H1 (cell line): ENCODE data around the gene GPC4. TPM values are rescaled to one million over a fixed set of nuclear protein-coding genes. Genes with fewer than 3 reads are reported as not detected.
A peak's percentile ranks its signal among the peaks of the same experiment; 100 is the strongest.

Source experiments
- CTCF ChIA-PET: fragments of 300-600 bp; sonication (Branson Sonifier 250); formaldehyde crosslinking; loops from one replicate; lab custom pipeline; 2021; ENCODE audit not compliant: partially characterized antibody; lab: Charles Lee
- POLR2A ChIA-PET: fragments of 300-600 bp; sonication (Branson Sonifier 250); formaldehyde crosslinking; loops from one replicate; lab custom pipeline; 2021; ENCODE audit warnings: inconsistent platforms; ENCODE audit not compliant: partially characterized antibody; lab: Charles Lee
- DNase-seq, 2 experiments: peaks; one replicate each; pipeline versions ENCODE4 v3.0.0 to v3.0.0-alpha.2; 2010 to 2022; ENCODE audit warnings: low spot score in 2 of 2, low read depth in 1 of 2, mixed read lengths in 1 of 2
- FAIRE-seq: peaks from 2 replicates; lab custom pipeline; 2011; peaks lifted over from hg19 to GRCh38; lab: Jason Lieb, UNC
- H2AFZ ChIP-seq: 2 replicates; pipeline ENCODE4 v1.8.1; 2012; ENCODE audit warnings: low read length, inconsistent platforms
- H2AK5ac ChIP-seq: 2 replicates; pipeline ENCODE4 v1.6.1; 2013; ENCODE audit warnings: low read depth, low read length
- H2BK120ac ChIP-seq: replicated peaks from 2 replicates; pipeline ENCODE3; 2013; ENCODE audit warnings: low read depth, low read length, inconsistent platforms
- H2BK12ac ChIP-seq: 2 replicates; pipeline ENCODE4 v1.6.1; 2013; ENCODE audit warnings: low read depth, low read length
- H2BK15ac ChIP-seq: 2 replicates; pipeline ENCODE4 v1.6.1; 2013; ENCODE audit warnings: low read length
- H2BK20ac ChIP-seq: 2 replicates; pipeline ENCODE4 v1.6.1; 2013; ENCODE audit warnings: low read length
- H2BK5ac ChIP-seq: 2 replicates; pipeline ENCODE4 v1.6.1; 2013; ENCODE audit warnings: low read depth, low read length
- H3K14ac ChIP-seq: 2 replicates; pipeline ENCODE4 v1.6.1; 2013; ENCODE audit warnings: inconsistent platforms; ENCODE audit not compliant: insufficient read length
- H3K18ac ChIP-seq: 2 replicates; pipeline ENCODE4 v1.6.1; 2013; ENCODE audit warnings: low read length; ENCODE audit errors: extremely low read depth
- H3K23ac ChIP-seq: 2 replicates; pipeline ENCODE4 v1.6.1; 2013; ENCODE audit warnings: inconsistent platforms; ENCODE audit not compliant: insufficient read length
- H3K23me2 ChIP-seq: 2 replicates; pipeline ENCODE4 v1.6.1; 2013; ENCODE audit warnings: low read depth, low read length
- H3K27ac ChIP-seq: 2 replicates; pipeline ENCODE4 v1.6.1; 2011; ENCODE audit warnings: low read depth, low read length, inconsistent platforms
- H3K27me3 ChIP-seq, 4 experiments: replicated peaks in 1 of 4; 1 replicate in 1 of 4; 2 replicates in 3 of 4; pipeline versions ENCODE4 v1.6.1 to v1.8.1; 2011 to 2013; ENCODE audit warnings: low read length in 3 of 4, mild to moderate bottlenecking in 3 of 4, inconsistent platforms in 2 of 4, mixed read lengths in 2 of 4, moderate library complexity in 1 of 4; ENCODE audit not compliant: control insufficient read depth in 3 of 4, insufficient read depth in 3 of 4; ENCODE audit errors: extremely low read depth in 1 of 4
- H3K36me3 ChIP-seq, 4 experiments: 2 replicates each; pipeline versions ENCODE4 v1.6.1 to v1.8.1; 2011 to 2013; ENCODE audit warnings: mild to moderate bottlenecking in 4 of 4, low read length in 3 of 4, moderate library complexity in 2 of 4, control low read depth in 1 of 4, inconsistent platforms in 1 of 4; ENCODE audit not compliant: insufficient read depth in 4 of 4, control insufficient read depth in 2 of 4
- H3K4ac ChIP-seq: replicated peaks from 2 replicates; pipeline ENCODE3; 2013; ENCODE audit warnings: low read length, low read depth, mixed read lengths, inconsistent platforms; ENCODE audit not compliant: insufficient read length
- H3K4me1 ChIP-seq, 4 experiments: replicated peaks in 1 of 4; 1 replicate in 1 of 4; 2 replicates in 3 of 4; pipeline versions ENCODE4 v1.6.1 to v1.8.1; 2011 to 2013; ENCODE audit warnings: low read length in 3 of 4, inconsistent platforms in 2 of 4, mixed read lengths in 1 of 4; ENCODE audit not compliant: insufficient read depth in 4 of 4, control insufficient read depth in 3 of 4
- H3K4me2 ChIP-seq, 2 experiments: 2 replicates each; pipeline versions ENCODE4 v1.6.1 to v1.8.1; 2011 to 2013; ENCODE audit warnings: low read depth in 2 of 2, low read length in 2 of 2, control low read depth in 1 of 2, inconsistent platforms in 1 of 2, mild to moderate bottlenecking in 1 of 2; ENCODE audit not compliant: insufficient read depth in 1 of 2
- H3K4me3 ChIP-seq, 4 experiments: fragments of 200-600, 300-600 bp in 1 of 4; sonication (generic), shearing (Covaris generic), sonication (Bioruptor Twin) in 1 of 4; 2 replicates each; pipeline versions ENCODE4 v1.5.1 to v1.8.1; 2011 to 2016; ENCODE audit warnings: low read length in 4 of 4, low read depth in 3 of 4, control low read depth in 2 of 4, inconsistent platforms in 2 of 4, mild to moderate bottlenecking in 2 of 4, mixed read lengths in 1 of 4, moderate library complexity in 1 of 4; ENCODE audit not compliant: insufficient read depth in 2 of 4; ENCODE audit errors: extremely low read depth in 1 of 4
- H3K56ac ChIP-seq: replicated peaks from 2 replicates; pipeline ENCODE3; 2013; ENCODE audit warnings: low read depth, mild to moderate bottlenecking, mixed read lengths, low read length, inconsistent platforms; ENCODE audit not compliant: insufficient read length
- H3K79me1 ChIP-seq: 2 replicates; pipeline ENCODE4 v1.6.1; 2013; ENCODE audit warnings: low read depth, low read length, control low read depth
- H3K79me2 ChIP-seq, 2 experiments: 2 replicates each; pipeline versions ENCODE4 v1.6.1 to v1.8.1; 2012 to 2013; ENCODE audit warnings: low read length in 2 of 2, mild to moderate bottlenecking in 2 of 2, inconsistent platforms in 1 of 2; ENCODE audit not compliant: insufficient read depth in 2 of 2, control insufficient read depth in 1 of 2
- H3K9ac ChIP-seq, 4 experiments: replicated peaks in 1 of 4; 1 replicate in 1 of 4; 2 replicates in 3 of 4; pipeline versions ENCODE4 v1.6.1 to v1.8.1; 2011 to 2013; ENCODE audit warnings: low read depth in 3 of 4, low read length in 3 of 4, control low read depth in 2 of 4, mild to moderate bottlenecking in 2 of 4, moderate library complexity in 2 of 4, inconsistent platforms in 1 of 4; ENCODE audit errors: extremely low read depth in 1 of 4
- H3K9me3 ChIP-seq, 2 experiments: 2 replicates each; pipeline versions ENCODE4 v1.6.1 to v1.8.1; 2012 to 2013; ENCODE audit warnings: mild to moderate bottlenecking in 2 of 2, moderate library complexity in 2 of 2, control low read depth in 1 of 2, inconsistent platforms in 1 of 2, low read depth in 1 of 2, low read length in 1 of 2, mixed read lengths in 1 of 2; ENCODE audit not compliant: insufficient read depth in 2 of 2
- H4K20me1 ChIP-seq, 2 experiments: replicated peaks in 1 of 2; 2 replicates each; pipeline versions ENCODE3 to v1.8.1; 2011 to 2013; ENCODE audit warnings: inconsistent platforms in 2 of 2, low read length in 2 of 2, mild to moderate bottlenecking in 1 of 2; ENCODE audit not compliant: insufficient read depth in 2 of 2, control insufficient read depth in 1 of 2
- H4K5ac ChIP-seq: 2 replicates; pipeline ENCODE4 v1.6.1; 2013; ENCODE audit warnings: low read length, low read depth, mixed read lengths, inconsistent platforms; ENCODE audit not compliant: insufficient read length
- H4K8ac ChIP-seq: 2 replicates; pipeline ENCODE4 v1.8.0; 2013; ENCODE audit warnings: mild to moderate bottlenecking, moderate library complexity, low read length, inconsistent platforms; ENCODE audit not compliant: insufficient read depth; ENCODE audit errors: extremely low read depth
- H4K91ac ChIP-seq: replicated peaks from 2 replicates; pipeline ENCODE3; 2013; ENCODE audit warnings: low read length, mixed read lengths, inconsistent platforms; ENCODE audit not compliant: insufficient read length
- CBX5 ChIP-seq: fragments of 300-800, 300-1000 bp; sonication (generic); IDR thresholded peaks from 2 replicates; pipeline ENCODE4 v1.7.1; 2016; ENCODE audit warnings: antibody characterized with exemption, low read length, low read depth
- CHD2 ChIP-seq: IDR thresholded peaks from 2 replicates; pipeline ENCODE4 v1.6.1; 2012; ENCODE audit warnings: low read length, improper control_type of control experiment
- CTBP2 ChIP-seq: IDR thresholded peaks from 2 replicates; pipeline ENCODE4 v1.7.0; 2011; ENCODE audit warnings: borderline replicate concordance, mild to moderate bottlenecking, moderate library complexity, mixed read lengths, low read length; ENCODE audit not compliant: insufficient read depth, insufficient read length
- GTF2F1 ChIP-seq: IDR thresholded peaks from 2 replicates; pipeline ENCODE4 v1.6.1; 2012; ENCODE audit warnings: low read depth, low read length, improper control_type of control experiment, borderline replicate concordance
- HDAC6 ChIP-seq: IDR thresholded peaks from one replicate; pipeline ENCODE4 v1.7.1; 2012; ENCODE audit warnings: low read depth, mild to moderate bottlenecking, inconsistent platforms, low read length, moderate library complexity
- KDM1A ChIP-seq: fragments of 200-600, 300-600 bp; sonication (generic); IDR thresholded peaks from 2 replicates; pipeline ENCODE4 v1.7.1; 2016; ENCODE audit warnings: mild to moderate bottlenecking, low read length, borderline replicate concordance
- KDM4A ChIP-seq: IDR thresholded peaks from one replicate; pipeline ENCODE4 v1.7.1; 2012; ENCODE audit warnings: low read depth, mild to moderate bottlenecking, moderate library complexity, low read length, inconsistent platforms; ENCODE audit not compliant: severe bottlenecking
- MAFK ChIP-seq: IDR thresholded peaks from 2 replicates; pipeline ENCODE4 v1.6.1; 2012; ENCODE audit warnings: low read depth, mild to moderate bottlenecking, improper control_type of control experiment, low read length
- RXRA ChIP-seq: IDR thresholded peaks from 2 replicates; pipeline ENCODE4 v1.6.1; 2011; ENCODE audit warnings: low read depth, mild to moderate bottlenecking, low read length, moderate library complexity; ENCODE audit not compliant: insufficient read depth
- SIX5 ChIP-seq: IDR thresholded peaks from 2 replicates; pipeline ENCODE4 v1.6.1; 2011; ENCODE audit warnings: mild to moderate bottlenecking, low read depth, low read length
- SP1 ChIP-seq: IDR thresholded peaks from 2 replicates; pipeline ENCODE4 v1.6.1; 2011; ENCODE audit warnings: low read depth, low read length
- TAF1 ChIP-seq: IDR thresholded peaks from 2 replicates; pipeline ENCODE4 v1.6.1; 2011; ENCODE audit warnings: mild to moderate bottlenecking, low read depth, low read length
- TEAD4 ChIP-seq: IDR thresholded peaks from 2 replicates; pipeline ENCODE4 v1.6.1; 2012; ENCODE audit warnings: low read depth, low read length, inconsistent platforms, mixed read lengths
- WGBS, 2 experiments: shearing (Covaris generic) in 1 of 2; methylation state at CpG; one replicate each; pipeline versions ENCODE4 v1.1.6 to v1.1.7; 2013 to 2015; ENCODE audit warnings: low lambda C conversion rate in 2 of 2, mixed read lengths in 2 of 2, inconsistent platforms in 1 of 2, low coverage in 1 of 2, missing lambda C conversion rate in 1 of 2; ENCODE audit not compliant: insufficient replicate concordance in 2 of 2, insufficient coverage in 1 of 2, insufficient read length in 1 of 2; ENCODE audit errors: extremely low coverage in 1 of 2, missing lambda C conversion rate in 1 of 2; 5-methylcytosine and 5-hydroxymethylcytosine counted together
- polyA plus RNA-seq, 7 experiments: library from polyadenylated mRNA; depleted of rRNA in 3 of 7; stranded (reverse) in 5 of 7; unstranded in 2 of 7; fragments of >200 nt in 5 of 7; fragments of 200-250 nt in 2 of 7; gene quantifications; 1 replicate in 5 of 7; 2 replicates in 1 of 7; 4 replicates in 1 of 7; pipeline versions ENCODE4 v1.2.1 to v1.2.3, GENCODE V29; 2011 to 2013; ENCODE audit warnings: missing spikeins in 2 of 7, mixed read lengths in 2 of 7
- total RNA-seq: library from RNA; stranded (reverse); fragmentation: NEBNext Ultra II Directional; extraction: Animal tissue kit (Norgen Biotek cat#: 25700); gene quantifications from 2 replicates; pipeline ENCODE4 v1.2.1, GENCODE V29; 2021
- TF ChIP-seq, protein P1 (sequence below): IDR thresholded peaks from 2 replicates; pipeline ENCODE4 v1.6.1; 2012; ENCODE audit warnings: inconsistent platforms

Gene GPC4
- total and polyA plus RNA-seq, 2 of the 8 experiments (the other 6 are each of a cell fraction or from before 2014, with no cell fraction given) = 46.8 to 230 TPM

DNA sequence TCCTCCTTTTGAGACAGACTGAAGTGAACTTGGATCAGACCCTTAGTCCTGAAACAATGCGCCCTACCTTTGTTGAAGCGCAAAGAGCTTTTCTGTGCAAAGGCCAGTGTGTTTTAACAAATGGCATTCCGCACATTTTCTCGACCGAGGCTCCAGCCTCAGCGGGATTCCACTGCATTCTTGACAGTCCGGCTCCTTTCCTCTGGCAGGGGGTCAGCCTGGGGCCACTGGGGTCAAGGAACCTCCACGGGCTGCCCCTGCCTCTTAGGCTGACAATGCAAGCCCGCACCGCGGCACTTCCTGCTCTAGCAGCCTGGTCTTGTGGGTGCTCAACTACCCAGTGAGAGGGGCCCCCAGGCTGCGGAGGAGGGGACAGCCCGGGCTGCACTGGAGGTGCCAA, 150.0 kb downstream of the GPC4 start:
- Histone ChIP-seq H4K20me1 (no peaks in the 10 kb centered on the region), H3K36me3 (no peaks in the 10 kb centered on the region), H3K4me3 (peak overlapping the region in 1 of 4 experiments; percentile 37; a peak in 1 of 8 replicates), H4K5ac (no peak overlapping the region), H3K9me3 (no peaks in the 10 kb centered on the region), H2BK15ac (no peak overlapping the region), H3K27me3 (no peaks in the 10 kb centered on the region), H3K23ac (no peak overlapping the region), H3K79me1 (no peaks in the 10 kb centered on the region), H2AK5ac (no peak overlapping the region), H3K18ac (no peak overlapping the region), H3K4me1 (peaks cover 1 to 11% (median 5%) of the 10 kb centered on the region in 4 experiments; a peak in 6 of 7 replicates), H2BK5ac (no peak overlapping the region), H3K23me2 (no peaks in the 10 kb centered on the region), H4K91ac (no peak overlapping the region), H3K79me2 (no peaks in the 10 kb centered on the region), H2AFZ (no peak overlapping the region), H3K9ac (no peak overlapping the region), H4K8ac (peak overlapping the region; percentile 68; the same call in 1 of the 2 replicates), H2BK20ac (no peak overlapping the region), H3K4ac (no peak overlapping the region), H3K56ac (no peak overlapping the region), H3K14ac (no peak overlapping the region), H3K4me2 (peak overlapping the region; percentile 30 to 47), H2BK120ac (no peak overlapping the region), H2BK12ac (no peak overlapping the region), H3K27ac (no peak overlapping the region; the same call in 1 of the 2 replicates)
- ChIA-PET POLR2A (interaction anchor here (0.8 to 1.6 kb wide), 2 partner anchors 14 to 433 kb away, joined by 3 read pairs; no protein-coding TSS in a partner anchor), CTCF (interaction anchor here (0.7 kb wide), 1 partner anchor 674 kb away, joined by 3 read pairs; no protein-coding TSS in a partner anchor)
- 3% methylated on average over 13 of the region's 13 CpGs; no CpG with 5 or more reads in 1 of the 2 experiments for whole genome bisulfite sequencing, 2 experiments
- DNase-seq (peak; percentile 66 to 71), FAIRE-seq (no peak)
- 0 out of 2 replicates have a peak, but pooled peaks have one; percentile 54 for TF ChIP-seq SP1
- no peak for TF ChIP-seq TAF1
- TF ChIP-seq RXRA = peak; percentile 97
- no peak for TF ChIP-seq HDAC6
- no peak for TF ChIP-seq CBX5
- TF ChIP-seq, protein P1, sequence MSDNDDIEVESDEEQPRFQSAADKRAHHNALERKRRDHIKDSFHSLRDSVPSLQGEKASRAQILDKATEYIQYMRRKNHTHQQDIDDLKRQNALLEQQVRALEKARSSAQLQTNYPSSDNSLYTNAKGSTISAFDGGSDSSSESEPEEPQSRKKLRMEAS = no peak
- 0 out of 2 replicates have a peak, but pooled peaks have one; percentile 13 for TF ChIP-seq CHD2
- TF ChIP-seq SIX5 = no peak
- TF ChIP-seq MAFK = no peak
- TF ChIP-seq GTF2F1 = no peak
- TF ChIP-seq TEAD4 = peak; percentile 92
- no peak for TF ChIP-seq KDM1A
- TF ChIP-seq CTBP2 = peak; percentile 61
- TF ChIP-seq KDM4A = no peak
